Activated CD8-positive, alpha-beta memory T cell treated with anti-CD3 and anti-CD28 coated beads, Interleukin-2, amount 50 U/mL, for 24 hours (primary cell): Measurements from ENCODE around the gene PRSS1.
"Not testable (repeated sequence)": the region's sequence is repeated elsewhere in the genome, so short reads cannot be mapped to it uniquely, and the experiment has no call there.

Experiments
- DNase-seq: peaks from one replicate; pipeline ENCODE4 v3.0.0-alpha.2; 2020; ENCODE audit errors: extremely low read depth

The PRSS1 gene

GRCh38 chr7:142746264-142746663, 3.0 kb upstream of the PRSS1 start:
- DNase-seq = no peak

GRCh38 chr7:142748410-142748809, 862 bp upstream of the PRSS1 start:
- not testable (repeated sequence) for DNase-seq

GRCh38 chr7:142750321-142750938, 1.2 kb downstream of the PRSS1 start:
- no peak for DNase-seq

- DNase-seq = not testable (repeated sequence)
Observed at GRCh38 chr7:142751526-142752175, 2.4 kb downstream of the PRSS1 start.

GRCh38 chr7:142752376-142753225, 3.3 kb downstream of the PRSS1 start:
- DNase-seq = no peak

GRCh38 chr7:142753366-142753765, 4.1 kb downstream of the PRSS1 start:
- DNase-seq = no peak

GRCh38 chr7:142753925-142754491, 4.7 kb downstream of the PRSS1 start:
- DNase-seq = not testable (repeated sequence)

- DNase-seq = no peak
Observed at GRCh38 chr7:142754681-142755575, 5.7 kb downstream of the PRSS1 start.

- DNase-seq = not testable (repeated sequence)
Observed at GRCh38 chr7:142758312-142758711, 9.0 kb downstream of the PRSS1 start.

- no peak for DNase-seq
Observed at GRCh38 chr7:142759433-142759832, 10.2 kb downstream of the PRSS1 start.

- DNase-seq = no peak
Observed at GRCh38 chr7:142760071-142760642, 10.9 kb downstream of the PRSS1 start.

GRCh38 chr7:142761606-142762005, 12.3 kb downstream of the PRSS1 start:
- DNase-seq = not testable (repeated sequence)

- no peak for DNase-seq
Observed at GRCh38 chr7:142762104-142762503, 12.8 kb downstream of the PRSS1 start.

- DNase-seq = no peak
Observed at GRCh38 chr7:142767451-142767850, 18.2 kb downstream of the PRSS1 start.

- no peak for DNase-seq
Observed at GRCh38 chr7:142767861-142768260, 18.6 kb downstream of the PRSS1 start.

- DNase-seq = not testable (repeated sequence)
Observed at GRCh38 chr7:142768885-142769284, 19.6 kb downstream of the PRSS1 start.

- no peak for DNase-seq
Observed at GRCh38 chr7:142770661-142771352, 21.5 kb downstream of the PRSS1 start, which contains the start of gene PRSS2. TSS of gene PRSS2 (plus strand) at chr7:142770970. CDS start at chr7:142770983, 13 bp downstream.

- DNase-seq = no peak
Observed at GRCh38 chr7:142771353-142771723, 22.1 kb downstream of the PRSS1 start.

GRCh38 chr7:142772051-142772450, 22.8 kb downstream of the PRSS1 start:
- no peak for DNase-seq

GRCh38 chr7:142772673-142773072, 23.4 kb downstream of the PRSS1 start:
- no peak for DNase-seq
